ENCODE results near the gene OR51V1.

GRCh38 chr11:5242208-5242607 is 41.7 kb upstream of the OR51V1 start:
- TF ChIP-seq RAD21 (IDR thresholded peaks at IDR 0.05), result no peak
- no peak for TF ChIP-seq CTCF (IDR thresholded peaks at IDR 0.05; ENCODE audit: low read depth, low read length, missing input control)

All from liver (tissue), 3 donors.